NOMO-1 (cell line): ENCODE measurements around the gene ARHGAP35.

Experiments used
- DNase-seq, 2 experiments: peaks; one replicate each; lab custom pipeline; 2025; ENCODE audit not compliant: unreplicated experiment in 2 of 2; lab: John Stamatoyannopoulos, UW

ARHGAP35 gene

GRCh38 chr19:46901701-46902401 lies 41.1 kb downstream of the ARHGAP35 start:
- no peak for DNase-seq

- DNase-seq, result no peak
Observed at GRCh38 chr19:46902402-46902766, 41.6 kb downstream of the ARHGAP35 start.

GRCh38 chr19:46903458-46903857 lies 42.7 kb downstream of the ARHGAP35 start:
- DNase-seq, result no peak

GRCh38 chr19:46904114-46905060 lies 43.6 kb downstream of the ARHGAP35 start:
- DNase-seq, result no peak

- no peak for DNase-seq
Observed at GRCh38 chr19:46906221-46906620, 45.4 kb downstream of the ARHGAP35 start.

GRCh38 chr19:46907880-46908279 lies 47.1 kb downstream of the ARHGAP35 start:
- DNase-seq, result no peak

DNA sequence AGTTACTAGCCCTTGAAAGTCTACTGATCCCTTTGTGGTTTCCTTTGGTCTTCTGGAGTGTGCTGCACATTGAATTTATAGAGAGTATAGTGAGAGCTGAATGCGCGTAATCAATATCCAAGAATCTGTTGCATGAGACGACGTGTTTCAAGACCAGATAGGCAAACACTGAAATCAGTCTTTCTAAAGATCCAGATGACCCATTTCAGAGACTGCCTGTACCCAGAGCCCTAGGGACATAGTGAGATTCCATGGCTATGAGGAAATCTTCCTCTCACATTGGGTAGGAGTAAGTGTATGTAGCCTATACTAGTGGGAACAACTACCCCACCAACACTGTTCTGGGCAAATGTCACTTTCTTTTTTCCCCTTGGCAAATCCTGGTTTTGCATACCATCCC lies 48.6 kb downstream of the ARHGAP35 start:
- DNase-seq, result no peak
